IMR-90 (cell line): ENCODE data around the gene HOXB7. TPM values are rescaled to one million over a fixed set of nuclear protein-coding genes. Genes with fewer than 3 reads are reported as not detected.

ENCODE experiments used
- ATAC-seq: fragments of 200-7000 bp; cut with Tn5 transposase; 2 replicates; pipeline ENCODE4 v1.9.1; 2020; ENCODE audit warnings: low read depth, mild to moderate bottlenecking, moderate library complexity
- BruUV-seq: library from RNA; stranded (reverse); fragments of 400-500 nt; replicated peaks from 2 replicates; lab custom pipeline; 2021; lab: Mats Ljungman, UMichigan
- CTCF ChIA-PET: fragments of 300-600 bp; formaldehyde crosslinking; extraction: SDS; loops from one replicate; lab custom pipeline; 2021; ENCODE audit warnings: antibody characterized with exemption; lab: Yijun Ruan, JAX
- POLR2A ChIA-PET: fragments of 300-600 bp; sonication (Branson Sonifier 250); formaldehyde crosslinking; loops from one replicate; lab custom pipeline; 2022; ENCODE audit warnings: antibody characterized with exemption; ENCODE audit not compliant: unreplicated experiment; lab: Charles Lee
- DNase-seq: peaks from one replicate; pipeline ENCODE4 v3.0.0; 2013
- H2AFZ ChIP-seq: replicated peaks from 2 replicates; pipeline ENCODE3; 2013; ENCODE audit warnings: low read length, mild to moderate bottlenecking; ENCODE audit not compliant: poor library complexity
- H2AK5ac ChIP-seq: 2 replicates; pipeline ENCODE4 v1.6.1; 2013; ENCODE audit warnings: low read depth, low read length, inconsistent platforms
- H2AK9ac ChIP-seq: replicated peaks from 2 replicates; pipeline ENCODE3; 2013; ENCODE audit warnings: mild to moderate bottlenecking, low read depth, low read length, moderate library complexity; ENCODE audit not compliant: poor library complexity
- H2BK120ac ChIP-seq: 2 replicates; pipeline ENCODE4 v1.6.1; 2013; ENCODE audit warnings: low read depth, low read length, inconsistent platforms
- H2BK15ac ChIP-seq: 3 replicates; pipeline ENCODE4 v1.6.1; 2013; ENCODE audit warnings: low read depth, low read length, inconsistent platforms
- H2BK20ac ChIP-seq: 2 replicates; pipeline ENCODE4 v1.6.1; 2013; ENCODE audit warnings: low read depth, mild to moderate bottlenecking, inconsistent platforms, low read length, moderate library complexity
- H2BK5ac ChIP-seq: 2 replicates; pipeline ENCODE4 v1.6.1; 2013; ENCODE audit warnings: mild to moderate bottlenecking, low read depth, low read length, inconsistent platforms; ENCODE audit not compliant: poor library complexity, severe bottlenecking
- H3K14ac ChIP-seq: replicated peaks from 2 replicates; pipeline ENCODE4 v1.6.1; 2013; ENCODE audit warnings: low read depth, low read length, inconsistent platforms
- H3K18ac ChIP-seq: 2 replicates; pipeline ENCODE4 v1.6.1; 2013; ENCODE audit warnings: low read depth, low read length, control low read depth
- H3K23ac ChIP-seq: 2 replicates; pipeline ENCODE4 v1.6.1; 2013; ENCODE audit warnings: low read depth, low read length, inconsistent platforms
- H3K27ac ChIP-seq: 2 replicates; pipeline ENCODE4 v1.5.1; 2013; ENCODE audit warnings: mild to moderate bottlenecking, control low read depth, low read length; ENCODE audit not compliant: insufficient read depth
- H3K27me3 ChIP-seq: 2 replicates; pipeline ENCODE4 v1.6.1; 2013; ENCODE audit warnings: low read length; ENCODE audit not compliant: control insufficient read depth, insufficient read depth
- H3K36me3 ChIP-seq: 2 replicates; pipeline ENCODE4 v1.6.1; 2013; ENCODE audit warnings: low read length, mixed read lengths; ENCODE audit not compliant: control insufficient read depth, insufficient read depth
- H3K4ac ChIP-seq: 2 replicates; pipeline ENCODE4 v1.6.1; 2013; ENCODE audit warnings: low read depth, low read length, inconsistent platforms
- H3K4me1 ChIP-seq: 2 replicates; pipeline ENCODE4 v1.6.1; 2013; ENCODE audit warnings: low read length, mixed read lengths; ENCODE audit not compliant: control insufficient read depth, insufficient read depth
- H3K4me2 ChIP-seq: 2 replicates; pipeline ENCODE4 v1.6.1; 2013; ENCODE audit warnings: low read depth, mild to moderate bottlenecking, control low read depth, low read length, moderate library complexity
- H3K4me3 ChIP-seq: 2 replicates; pipeline ENCODE4 v1.5.1; 2013; ENCODE audit warnings: low read depth, mild to moderate bottlenecking, control low read depth, low read length, moderate library complexity; ENCODE audit not compliant: insufficient read depth
- H3K56ac ChIP-seq: 2 replicates; pipeline ENCODE4 v1.6.1; 2013; ENCODE audit warnings: low read length, inconsistent platforms; ENCODE audit not compliant: insufficient read depth; ENCODE audit errors: extremely low read depth
- H3K79me1 ChIP-seq, 2 experiments: 2 replicates each; pipeline ENCODE4 v1.6.1; 2013; ENCODE audit warnings: low read length in 2 of 2, inconsistent platforms in 1 of 2, low read depth in 1 of 2
- H3K9ac ChIP-seq: 2 replicates; pipeline ENCODE4 v1.6.1; 2013; ENCODE audit warnings: low read depth, low read length, control low read depth
- H3K9me1 ChIP-seq: 2 replicates; pipeline ENCODE4 v1.6.1; 2013; ENCODE audit warnings: low read length, inconsistent platforms; ENCODE audit not compliant: insufficient read depth
- H3K9me3 ChIP-seq: 2 replicates; pipeline ENCODE4 v1.6.1; 2013; ENCODE audit warnings: low read length; ENCODE audit not compliant: control insufficient read depth, insufficient read depth
- H4K20me1 ChIP-seq: 2 replicates; pipeline ENCODE4 v1.6.1; 2013; ENCODE audit warnings: low read length, inconsistent platforms; ENCODE audit not compliant: insufficient read depth
- H4K5ac ChIP-seq: 2 replicates; pipeline ENCODE4 v1.6.1; 2013; ENCODE audit warnings: mild to moderate bottlenecking, low read depth, low read length, control low read depth
- H4K8ac ChIP-seq, 2 experiments: 2 replicates each; pipeline ENCODE4 v1.6.1; 2013; ENCODE audit warnings: low read depth in 2 of 2, low read length in 2 of 2, control low read depth in 1 of 2, inconsistent platforms in 1 of 2
- H4K91ac ChIP-seq: 2 replicates; pipeline ENCODE4 v1.6.1; 2013; ENCODE audit warnings: low read depth, low read length, inconsistent platforms; ENCODE audit not compliant: insufficient read depth
- BHLHE40 ChIP-seq: fragments of 150-350 bp; IDR thresholded peaks from 2 replicates; pipeline ENCODE4 v1.6.1; 2016; ENCODE audit warnings: mild to moderate bottlenecking, low read depth, low read length
- CHD1 ChIP-seq: IDR thresholded peaks from 2 replicates; pipeline ENCODE4 v1.6.1; 2012; ENCODE audit warnings: low read depth, low read length, improper control_type of control experiment
- CTCF ChIP-seq: conservative IDR thresholded peaks from 2 replicates; pipeline ENCODE4 v1.5.1; 2012; ENCODE audit warnings: mild to moderate bottlenecking, low read depth, low read length, improper control_type of control experiment
- ELK1 ChIP-seq: fragments of 150-350 bp; IDR thresholded peaks from 2 replicates; pipeline ENCODE4 v1.6.1; 2016; ENCODE audit warnings: low read depth, mild to moderate bottlenecking, low read length, moderate library complexity, borderline replicate concordance
- FOS ChIP-seq: fragments of 150-350 bp; IDR thresholded peaks from 2 replicates; pipeline ENCODE4 v1.6.1; 2016; ENCODE audit warnings: low read depth, low read length
- MAZ ChIP-seq: IDR thresholded peaks from 2 replicates; pipeline ENCODE4 v1.6.1; 2012; ENCODE audit warnings: low read depth, mild to moderate bottlenecking, low read length, improper control_type of control experiment, moderate library complexity, borderline replicate concordance
- MXI1 ChIP-seq: IDR thresholded peaks from 2 replicates; pipeline ENCODE4 v1.6.1; 2012; ENCODE audit warnings: low read depth, mild to moderate bottlenecking, low read length, moderate library complexity, borderline replicate concordance
- POLR2A ChIP-seq: IDR thresholded peaks from 2 replicates; pipeline ENCODE4 v1.6.1; 2012; ENCODE audit warnings: mild to moderate bottlenecking, low read depth, low read length
- RAD21 ChIP-seq: IDR thresholded peaks from 2 replicates; pipeline ENCODE4 v1.6.1; 2012; ENCODE audit warnings: low read length, improper control_type of control experiment
- RCOR1 ChIP-seq: IDR thresholded peaks from 2 replicates; pipeline ENCODE4 v1.6.1; 2012; ENCODE audit warnings: mild to moderate bottlenecking, low read length, improper control_type of control experiment; ENCODE audit not compliant: insufficient replicate concordance
- SMC3 ChIP-seq: fragments of 150-350 bp; IDR thresholded peaks from 2 replicates; pipeline ENCODE4 v1.6.1; 2016; ENCODE audit warnings: low read depth, mild to moderate bottlenecking, antibody characterized with exemption, low read length, moderate library complexity
- USF2 ChIP-seq: fragments of 150-350 bp; IDR thresholded peaks from 2 replicates; pipeline ENCODE4 v1.6.1; 2017; ENCODE audit warnings: mild to moderate bottlenecking, antibody characterized with exemption, low read length, low read depth
- WGBS, 2 experiments: methylation state at CpG; one replicate each; pipeline versions ENCODE4 v1.1.5 to v1.1.7; 2013; ENCODE audit warnings: missing lambda C conversion rate in 2 of 2; ENCODE audit not compliant: insufficient read length in 1 of 2; ENCODE audit errors: extremely low coverage in 2 of 2; 5-methylcytosine and 5-hydroxymethylcytosine counted together
- dilution Hi-C: fragments of 300-500 bp; cut with HindIII; formaldehyde crosslinking; loops from one replicate; pipeline ENCODE4 v1.14.3; 2018; ENCODE audit warnings: low sequenced_read_pairs; ENCODE audit not compliant: unreplicated experiment
- in situ Hi-C: fragments of 300-500 bp; cut with MboI; formaldehyde crosslinking; loops from 3 replicates; pipeline ENCODE4 v1.14.3; 2019; ENCODE audit warnings: low sequenced_read_pairs, inconsistent platforms, mixed read lengths
- intact Hi-C: fragments of 100-400 bp; cut with micrococcal nuclease; formaldehyde crosslinking; loops from 2 replicates; pipeline ENCODE4 v1.10.0; 2022
- polyA plus RNA-seq, 3 experiments: library from polyadenylated mRNA; depleted of rRNA; stranded (reverse); fragments of >200 nt; gene quantifications; 2 replicates each; pipeline ENCODE4 v1.2.3, GENCODE V29; 2012; ENCODE audit warnings: low replicate concordance in 1 of 3
- total RNA-seq: library from RNA; depleted of rRNA; stranded (reverse); fragments of >200 nt; gene quantifications from 2 replicates; pipeline ENCODE4 v1.2.3, GENCODE V29; 2012

HOXB7 gene
- total and polyA plus RNA-seq, 2 of the 4 experiments (the other 2 are of a cell fraction), result 1.8 to 6.7 TPM

GRCh38 chr17:48600244-48601098 is 10.3 kb downstream of the HOXB7 start:
- H3K9me3 ChIP-seq, result no peaks in the 10 kb centered on the region
- peak overlapping the region; percentile 35; the same call in 1 of the 3 replicates for H2BK15ac ChIP-seq
- intact Hi-C loops (no loop called here), in situ Hi-C loops (no loop called here), dilution Hi-C loops (no loop called here)
- H3K36me3 ChIP-seq, result peaks cover 6% of the 10 kb centered on the region; the same call in 1 of the 2 replicates
- H2BK20ac ChIP-seq, result no peak overlapping the region
- H4K91ac ChIP-seq, result no peak overlapping the region
- H2AK5ac ChIP-seq, result no peak overlapping the region
- no peak overlapping the region for H3K9ac ChIP-seq
- H3K4me3 ChIP-seq, result no peak overlapping the region
- no TSS peak for BruUV-seq
- H4K5ac ChIP-seq, result no peak overlapping the region
- H3K18ac ChIP-seq, result no peak overlapping the region
- peaks cover 5% of the 10 kb centered on the region for H3K4me1 ChIP-seq
- H2AFZ ChIP-seq, result no peak overlapping the region
- DNase-seq (peak; percentile 24), ATAC-seq (no peak)
- H3K4me2 ChIP-seq, result no peak overlapping the region
- WGBS, 2 experiments, result 75% methylated on average over 11 of the region's 17 CpGs; no CpG with 5 or more reads in 1 of the 2 experiments
- 0 out of 2 replicates have a peak, but pooled peaks cover 3% of the 10 kb centered on the region for H3K9me1 ChIP-seq
- H4K8ac ChIP-seq, result no peak overlapping the region; a peak in 1 of 4 replicates
- no peak overlapping the region for H2BK120ac ChIP-seq
- H3K23ac ChIP-seq, result peak overlapping the region; percentile 74; the same call in 1 of the 2 replicates
- no peak overlapping the region; the same call in 1 of the 2 replicates for H3K4ac ChIP-seq
- H3K14ac ChIP-seq, result no peak overlapping the region
- H3K27me3 ChIP-seq, result no peaks in the 10 kb centered on the region
- TF ChIP-seq ELK1, result no peak
- no peak for TF ChIP-seq RAD21
- TF ChIP-seq BHLHE40, result no peak
- no peak for TF ChIP-seq RCOR1
- TF ChIP-seq CHD1, result no peak
- no peak for TF ChIP-seq POLR2A
- TF ChIP-seq FOS, result no peak
- no peak for TF ChIP-seq MXI1
- TF ChIP-seq CTCF, result no peak
- TF ChIP-seq SMC3, result no peak
- no peak for TF ChIP-seq MAZ
- TF ChIP-seq USF2, result no peak
- ChIA-PET POLR2A (interaction anchor here (0.5 kb wide), 1 partner anchor 10 kb away, joined by 5 read pairs; no protein-coding TSS in a partner anchor), CTCF (interaction anchor here (0.6 kb wide), 1 partner anchor 272 kb away, joined by 3 read pairs; no protein-coding TSS in a partner anchor)
- H3K27ac ChIP-seq, result no peak overlapping the region
- no peak overlapping the region for H2AK9ac ChIP-seq
- H2BK5ac ChIP-seq, result no peak overlapping the region
- H4K20me1 ChIP-seq, result peaks cover 15% of the 10 kb centered on the region
- peaks cover 24 to 42% of the 10 kb centered on the region in 2 experiments; a peak in 3 of 4 replicates for H3K79me1 ChIP-seq
- H3K56ac ChIP-seq, result no peak overlapping the region
